NT2/D1 (cell line): ENCODE data around the gene UPP2.

Source experiments
- YY1 ChIP-seq: IDR thresholded peaks from 2 replicates; pipeline ENCODE4 v1.6.1; 2011; ENCODE audit not compliant: insufficient read length, insufficient read depth
- ZNF274 ChIP-seq: IDR thresholded peaks from 2 replicates; pipeline ENCODE4 v1.6.1; 2011; ENCODE audit warnings: mild to moderate bottlenecking, low read depth, low read length

DNA sequence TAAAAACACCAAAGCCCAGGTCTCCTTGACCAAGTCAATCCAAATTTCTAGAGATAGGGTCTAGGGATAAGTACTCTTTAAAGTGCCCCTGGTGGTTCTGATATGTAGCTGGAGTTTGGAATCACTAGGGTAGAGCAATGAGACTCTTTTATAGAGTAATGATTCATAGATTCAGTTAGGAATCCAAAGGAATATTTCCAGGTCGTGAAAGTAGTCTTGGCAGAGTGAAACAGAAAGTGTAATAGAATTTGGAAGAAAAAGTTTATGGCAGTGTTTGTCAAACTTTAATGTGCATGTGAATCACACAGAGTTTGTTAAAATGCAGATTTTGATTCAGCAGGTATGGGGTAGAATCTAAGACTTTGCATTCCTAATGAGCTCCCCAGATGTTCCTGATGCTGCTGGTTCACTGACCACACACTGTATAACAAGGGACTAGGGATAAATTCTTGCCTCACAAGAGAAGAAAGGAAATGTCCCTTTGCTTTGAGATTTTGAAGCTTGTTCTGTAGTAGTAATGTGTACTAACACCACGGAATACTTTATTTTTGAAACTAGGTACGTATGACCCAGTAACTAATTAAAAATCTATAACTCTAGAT, 1.8 kb downstream of the UPP2 start:
- TF ChIP-seq YY1 (no peak), ZNF274 (no peak)
